HG02870 (cell line): Measurements from ENCODE around the gene PNPLA5.

ENCODE experiments used
- ATAC-seq: cut with Tn5 transposase; IDR thresholded peaks from one replicate; pipeline ENCODE4 v1.9.1; 2021; ENCODE audit warnings: mild to moderate bottlenecking, moderate library complexity; ENCODE audit not compliant: unreplicated experiment

PNPLA5 gene

GRCh38 chr22:43855431-43855830 lies 36.4 kb downstream of the PNPLA5 start:
- ATAC-seq, result no peak

GRCh38 chr22:43854786-43855271 lies 37.0 kb downstream of the PNPLA5 start:
- ATAC-seq, result no peak

- no peak for ATAC-seq
Observed at GRCh38 chr22:43854121-43854785, 37.6 kb downstream of the PNPLA5 start.

- ATAC-seq, result no peak
Observed at GRCh38 chr22:43853328-43853931, 38.4 kb downstream of the PNPLA5 start.

GRCh38 chr22:43852573-43853327 lies 39.1 kb downstream of the PNPLA5 start:
- ATAC-seq, result no peak

- ATAC-seq, result no peak
Observed at GRCh38 chr22:43851979-43852307, 39.9 kb downstream of the PNPLA5 start.

GRCh38 chr22:43851058-43851978 lies 40.5 kb downstream of the PNPLA5 start:
- ATAC-seq, result no peak

- no peak for ATAC-seq
Observed at GRCh38 chr22:43850529-43850928, 41.3 kb downstream of the PNPLA5 start.

GRCh38 chr22:43849731-43850130 lies 42.1 kb downstream of the PNPLA5 start:
- ATAC-seq, result no peak

- no peak for ATAC-seq
Observed at GRCh38 chr22:43848366-43849171, 43.2 kb downstream of the PNPLA5 start.

GRCh38 chr22:43847376-43848289 lies 44.2 kb downstream of the PNPLA5 start:
- no peak for ATAC-seq

GRCh38 chr22:43846966-43847365 lies 44.8 kb downstream of the PNPLA5 start:
- ATAC-seq, result no peak

- no peak for ATAC-seq
Observed at GRCh38 chr22:43845981-43846380, 45.8 kb downstream of the PNPLA5 start.

GRCh38 chr22:43844560-43845545 lies 47.0 kb downstream of the PNPLA5 start:
- no peak for ATAC-seq

GRCh38 chr22:43843783-43844530 lies 47.9 kb downstream of the PNPLA5 start:
- no peak for ATAC-seq

- no peak for ATAC-seq
Observed at GRCh38 chr22:43841742-43842141, 50.1 kb downstream of the PNPLA5 start.

- no peak for ATAC-seq
Observed at GRCh38 chr22:43840851-43841250, 51.0 kb downstream of the PNPLA5 start.
